HG03039 (cell line): Measurements from ENCODE around the gene RNU1-3.
"Not testable (repeated sequence)": the region's sequence is repeated elsewhere in the genome, so short reads cannot be mapped to it uniquely, and the experiment has no call there.

ENCODE experiments used
- ATAC-seq: cut with Tn5 transposase; IDR thresholded peaks from one replicate; pipeline ENCODE4 v1.9.1; 2021; ENCODE audit warnings: mild to moderate bottlenecking, moderate library complexity; ENCODE audit not compliant: unreplicated experiment

RNU1-3 gene

GRCh38 chr1:16666502-16667413, at the start of gene RNU1-3:
RNU1-3 (minus strand) TSS chr1:16666948.
- not testable (repeated sequence) for ATAC-seq

- ATAC-seq = not testable (repeated sequence)
Measured at GRCh38 chr1:16713480-16713879, 46.7 kb upstream of the RNU1-3 start.

GRCh38 chr1:16712984-16713383, 46.2 kb upstream of the RNU1-3 start:
- not testable (repeated sequence) for ATAC-seq

GRCh38 chr1:16712582-16712981, 45.8 kb upstream of the RNU1-3 start:
- not testable (repeated sequence) for ATAC-seq

- not testable (repeated sequence) for ATAC-seq
Measured at GRCh38 chr1:16712131-16712530, 45.4 kb upstream of the RNU1-3 start.

GRCh38 chr1:16710618-16711017, 43.9 kb upstream of the RNU1-3 start:
- not testable (repeated sequence) for ATAC-seq

- not testable (repeated sequence) for ATAC-seq
Measured at GRCh38 chr1:16709659-16710087, 42.9 kb upstream of the RNU1-3 start.

GRCh38 chr1:16708704-16709103, 42.0 kb upstream of the RNU1-3 start:
- ATAC-seq = not testable (repeated sequence)

GRCh38 chr1:16707130-16708093, 40.7 kb upstream of the RNU1-3 start:
- ATAC-seq = not testable (repeated sequence)

- ATAC-seq = not testable (repeated sequence)
Measured at GRCh38 chr1:16706302-16706701, 39.6 kb upstream of the RNU1-3 start.

GRCh38 chr1:16704502-16705100, 37.9 kb upstream of the RNU1-3 start:
- ATAC-seq = not testable (repeated sequence)

- not testable (repeated sequence) for ATAC-seq
Measured at GRCh38 chr1:16704076-16704475, 37.3 kb upstream of the RNU1-3 start.

GRCh38 chr1:16703602-16704001, 36.9 kb upstream of the RNU1-3 start:
- not testable (repeated sequence) for ATAC-seq

GRCh38 chr1:16703141-16703540, 36.4 kb upstream of the RNU1-3 start:
- not testable (repeated sequence) for ATAC-seq

- ATAC-seq = not testable (repeated sequence)
Measured at GRCh38 chr1:16702280-16702679, 35.5 kb upstream of the RNU1-3 start.

- not testable (repeated sequence) for ATAC-seq
Measured at GRCh38 chr1:16701189-16701588, 34.4 kb upstream of the RNU1-3 start.

- not testable (repeated sequence) for ATAC-seq
Measured at GRCh38 chr1:16700138-16700895, 33.6 kb upstream of the RNU1-3 start.

- not testable (repeated sequence) for ATAC-seq
Measured at GRCh38 chr1:16699440-16699839, 32.7 kb upstream of the RNU1-3 start.

- not testable (repeated sequence) for ATAC-seq
Measured at GRCh38 chr1:16697152-16697551, 30.4 kb upstream of the RNU1-3 start.
